Mammary epithelial cell (primary cell): ENCODE data around the gene FRYL.

Experiments
- EZH2 ChIP-seq: IDR thresholded peaks from 2 replicates; pipeline ENCODE4 v1.6.1; 2012; ENCODE audit warnings: low read length, inconsistent platforms, borderline replicate concordance
- TF ChIP-seq, protein P1 (sequence below), 2 donors: IDR thresholded peaks in 1 of 2; conservative IDR thresholded peaks in 1 of 2; 2 replicates each; pipeline ENCODE4 v1.5.1; 2011 to 2012; ENCODE audit warnings: inconsistent platforms in 2 of 2, low read length in 2 of 2, mild to moderate bottlenecking in 2 of 2, control low read depth in 1 of 2, low read depth in 1 of 2; ENCODE audit not compliant: insufficient read depth in 1 of 2; ENCODE audit errors: extremely low read depth in 1 of 2

DNA sequence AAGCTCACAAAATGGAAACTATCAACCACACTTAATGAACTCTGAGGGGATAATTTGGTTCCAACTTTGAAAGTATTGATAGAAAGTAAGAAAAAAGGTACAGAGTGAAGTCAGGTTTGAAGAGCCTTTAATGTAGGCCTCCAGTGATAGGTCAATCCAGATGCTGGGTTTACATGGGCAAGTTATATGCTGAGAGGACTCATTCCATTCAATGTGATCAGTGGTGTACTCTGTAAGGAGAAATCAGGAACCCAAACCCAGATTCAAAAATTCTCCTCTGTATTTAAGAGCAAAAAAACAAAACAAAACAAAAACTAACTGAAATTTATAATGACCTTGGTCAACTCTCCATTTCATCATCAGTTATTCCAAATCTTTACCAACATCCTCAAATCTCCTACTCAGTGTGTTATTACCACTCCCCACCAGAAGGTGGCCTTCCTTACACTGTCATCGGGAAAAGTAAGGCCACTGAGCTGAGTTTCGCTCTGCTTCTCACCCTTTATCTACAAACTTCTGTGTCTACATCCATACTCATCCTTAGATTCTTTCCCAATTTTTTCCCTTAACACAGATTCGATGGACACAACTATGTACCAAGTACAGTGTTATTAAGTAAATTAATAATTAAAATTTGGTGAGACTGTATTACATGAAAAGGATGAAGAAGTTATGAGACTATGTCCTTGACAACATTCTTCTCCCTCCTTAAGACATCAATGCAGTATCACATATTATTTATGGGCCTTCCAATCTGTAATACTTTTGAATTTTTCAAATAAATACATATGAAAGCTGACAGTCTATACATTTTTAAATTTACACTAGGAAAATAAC lies 201.7 kb downstream of the FRYL start:
- TF ChIP-seq, protein P1, sequence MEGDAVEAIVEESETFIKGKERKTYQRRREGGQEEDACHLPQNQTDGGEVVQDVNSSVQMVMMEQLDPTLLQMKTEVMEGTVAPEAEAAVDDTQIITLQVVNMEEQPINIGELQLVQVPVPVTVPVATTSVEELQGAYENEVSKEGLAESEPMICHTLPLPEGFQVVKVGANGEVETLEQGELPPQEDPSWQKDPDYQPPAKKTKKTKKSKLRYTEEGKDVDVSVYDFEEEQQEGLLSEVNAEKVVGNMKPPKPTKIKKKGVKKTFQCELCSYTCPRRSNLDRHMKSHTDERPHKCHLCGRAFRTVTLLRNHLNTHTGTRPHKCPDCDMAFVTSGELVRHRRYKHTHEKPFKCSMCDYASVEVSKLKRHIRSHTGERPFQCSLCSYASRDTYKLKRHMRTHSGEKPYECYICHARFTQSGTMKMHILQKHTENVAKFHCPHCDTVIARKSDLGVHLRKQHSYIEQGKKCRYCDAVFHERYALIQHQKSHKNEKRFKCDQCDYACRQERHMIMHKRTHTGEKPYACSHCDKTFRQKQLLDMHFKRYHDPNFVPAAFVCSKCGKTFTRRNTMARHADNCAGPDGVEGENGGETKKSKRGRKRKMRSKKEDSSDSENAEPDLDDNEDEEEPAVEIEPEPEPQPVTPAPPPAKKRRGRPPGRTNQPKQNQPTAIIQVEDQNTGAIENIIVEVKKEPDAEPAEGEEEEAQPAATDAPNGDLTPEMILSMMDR (conservative IDR thresholded peaks at IDR 0.05 in 1 of 2, IDR thresholded peaks at IDR 0.05 in 1 of 2; ENCODE audit: extremely low read depth in 1 of 2, insufficient read depth in 1 of 2, low read depth in 1 of 2, low read length in 2 of 2): peak; percentile 79 to 90
- no peak for TF ChIP-seq EZH2
